DOHH2 (cell line): ENCODE measurements around the gene CFAP107.
"Not testable (repeated sequence)": the region's sequence is repeated elsewhere in the genome, so short reads cannot be mapped to it uniquely, and the experiment has no call there.

Experiments used
- H3F3A ChIP-seq: fragments of 200-600 bp; sonication (generic), shearing (Covaris generic); 2 replicates; pipeline ENCODE4 v1.6.0; 2016; ENCODE audit warnings: antibody characterized with exemption, mild to moderate bottlenecking; ENCODE audit not compliant: control insufficient read depth, insufficient read depth
- H3K27ac ChIP-seq: fragments of 200-600 bp; sonication (generic); 2 replicates; pipeline ENCODE4 v1.5.1; 2014; ENCODE audit warnings: low read depth, mild to moderate bottlenecking, low read length, moderate library complexity
- H3K27me3 ChIP-seq: fragments of 200-600 bp; sonication (generic); 2 replicates; pipeline ENCODE4 v1.6.1; 2014; ENCODE audit warnings: mild to moderate bottlenecking, low read length, mixed read lengths; ENCODE audit not compliant: control insufficient read depth
- H3K36me3 ChIP-seq: fragments of 200-600 bp; sonication (generic); 2 replicates; pipeline ENCODE4 v1.6.1; 2014; ENCODE audit warnings: mild to moderate bottlenecking, low read length, moderate library complexity, mixed read lengths; ENCODE audit not compliant: control insufficient read depth
- H3K4me1 ChIP-seq: fragments of 200-600 bp; sonication (generic); 2 replicates; pipeline ENCODE4 v1.6.1; 2014; ENCODE audit warnings: mild to moderate bottlenecking, low read length, mixed read lengths; ENCODE audit not compliant: control insufficient read depth
- H3K4me2 ChIP-seq: fragments of 200-600 bp; sonication (generic); 2 replicates; pipeline ENCODE4 v1.6.0; 2014; ENCODE audit warnings: mild to moderate bottlenecking, low read length, moderate library complexity
- H3K4me3 ChIP-seq: fragments of 200-600 bp; sonication (generic); 2 replicates; pipeline ENCODE4 v1.5.1; 2014; ENCODE audit warnings: mild to moderate bottlenecking, low read length, mixed read lengths
- H3K79me2 ChIP-seq: fragments of 200-600 bp; sonication (generic); 2 replicates; pipeline ENCODE4 v1.6.1; 2014; ENCODE audit warnings: mild to moderate bottlenecking, low read length, mixed read lengths; ENCODE audit not compliant: control insufficient read depth
- H3K9me2 ChIP-seq: fragments of 200-600 bp; sonication (generic); replicated peaks from 2 replicates; pipeline ENCODE4 v1.6.1; 2014; ENCODE audit warnings: mild to moderate bottlenecking, low read length, mixed read lengths; ENCODE audit not compliant: control insufficient read depth
- H3K9me3 ChIP-seq: fragments of 200-600 bp; sonication (generic); 2 replicates; pipeline ENCODE4 v1.6.1; 2014; ENCODE audit warnings: antibody characterized with exemption, low read length, mixed read lengths; ENCODE audit not compliant: control insufficient read depth, insufficient read depth
- H4K20me1 ChIP-seq: fragments of 200-600 bp; sonication (generic); 2 replicates; pipeline ENCODE4 v1.6.0; 2014; ENCODE audit warnings: low read depth, mild to moderate bottlenecking, antibody characterized with exemption, low read length, moderate library complexity; ENCODE audit not compliant: control insufficient read depth, insufficient read depth
- CTCF ChIP-seq: fragments of 200-600 bp; sonication (generic); IDR thresholded peaks from one replicate; pipeline ENCODE4 v1.5.1; 2014; ENCODE audit warnings: antibody characterized with exemption, mild to moderate bottlenecking, low read depth, low read length; ENCODE audit not compliant: poor library complexity, severe bottlenecking
- EZH2phosphoT487 ChIP-seq: fragments of 200-600 bp; sonication (generic); IDR thresholded peaks from 2 replicates; pipeline ENCODE4 v1.6.1; 2017; ENCODE audit warnings: borderline replicate concordance, mild to moderate bottlenecking, antibody characterized with exemption, low read length, moderate library complexity, mixed read lengths

Gene CFAP107

GRCh38 chr1:12730156-12730555, 15.8 kb upstream of the CFAP107 start:
- Histone ChIP-seq H3K27me3 (peaks cover 3% of the 10 kb centered on the region; the same call in 1 of the 2 replicates), H3K9me3 (no peaks in the 10 kb centered on the region), H3K4me3 (no peak overlapping the region), H4K20me1 (no peaks in the 10 kb centered on the region), H3K27ac (no peak overlapping the region), H3K4me1 (no peaks in the 10 kb centered on the region), H3K9me2 (no peaks in the 10 kb centered on the region), H3K79me2 (no peaks in the 10 kb centered on the region), H3K4me2 (no peak overlapping the region), H3F3A (no peaks in the 10 kb centered on the region), H3K36me3 (no peaks in the 10 kb centered on the region)
- no peak for TF ChIP-seq CTCF
- TF ChIP-seq EZH2phosphoT487: no peak

DNA sequence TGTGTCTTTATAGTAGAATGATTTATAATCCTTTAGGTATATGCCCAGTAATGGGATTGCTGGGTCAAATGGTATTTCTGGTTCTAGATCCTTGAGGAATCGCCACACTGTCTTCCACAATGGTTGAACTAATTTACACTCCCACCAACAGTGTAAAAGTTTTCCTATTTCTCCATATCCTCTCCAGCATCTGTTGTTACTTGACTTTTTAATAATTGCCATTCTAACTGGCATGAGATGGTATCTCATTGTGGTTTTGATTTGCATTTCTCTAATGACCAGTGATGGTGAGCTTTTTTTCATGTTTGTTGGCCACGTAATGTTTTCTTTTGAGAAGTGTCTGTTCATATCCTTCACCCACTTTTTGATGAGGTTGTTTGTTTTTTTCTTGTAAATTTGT, 14.9 kb upstream of the CFAP107 start:
- not testable (repeated sequence) for H3K9me2 ChIP-seq, H3K36me3 ChIP-seq, H3K4me2 ChIP-seq, H3K27ac ChIP-seq, H3K9me3 ChIP-seq, H3K79me2 ChIP-seq, H4K20me1 ChIP-seq, H3F3A ChIP-seq, H3K27me3 ChIP-seq, H3K4me3 ChIP-seq, H3K4me1 ChIP-seq

DNA sequence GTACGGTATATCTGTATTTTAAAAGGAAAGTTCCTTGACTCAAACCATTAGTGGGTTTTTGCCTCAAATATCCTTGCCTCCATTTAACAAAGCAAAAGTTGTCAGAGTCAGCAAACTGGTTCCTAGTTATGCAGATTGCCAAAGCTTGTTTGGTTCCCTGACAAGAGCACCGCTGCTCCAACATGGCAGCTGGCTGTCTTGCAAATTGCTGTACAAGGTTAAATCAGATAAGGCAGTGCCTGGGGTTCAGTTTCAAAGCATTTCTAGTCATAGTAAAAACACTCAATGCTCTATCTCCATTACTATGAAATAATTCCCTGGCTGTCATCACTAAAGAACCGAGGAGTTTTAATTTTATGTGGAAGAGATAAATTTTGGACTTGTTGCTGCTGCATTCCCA, 11.3 kb upstream of the CFAP107 start:
- Histone ChIP-seq H3K4me1 (no peaks in the 10 kb centered on the region), H3K9me3 (no peaks in the 10 kb centered on the region)

GRCh38 chr1:12738934-12739333, 7.1 kb upstream of the CFAP107 start:
- Histone ChIP-seq H3K27ac (no peak overlapping the region), H3K9me3 (no peaks in the 10 kb centered on the region), H4K20me1 (no peaks in the 10 kb centered on the region), H3K36me3 (no peaks in the 10 kb centered on the region), H3K9me2 (no peaks in the 10 kb centered on the region), H3F3A (no peaks in the 10 kb centered on the region), H3K4me2 (no peak overlapping the region), H3K27me3 (peaks cover 10% of the 10 kb centered on the region; the same call in 1 of the 2 replicates), H3K4me3 (no peak overlapping the region), H3K4me1 (no peaks in the 10 kb centered on the region), H3K79me2 (no peaks in the 10 kb centered on the region)
- TF ChIP-seq CTCF: no peak
- TF ChIP-seq EZH2phosphoT487: no peak

More for the DNA sequence above, 11.3 kb upstream of the CFAP107 start:
- Histone ChIP-seq H3K4me3 (no peak overlapping the region), H3K27ac (no peak overlapping the region), H3K4me2 (no peak overlapping the region), H3K27me3 (peaks cover 10% of the 10 kb centered on the region; the same call in 1 of the 2 replicates), H4K20me1 (no peaks in the 10 kb centered on the region), H3K9me2 (no peaks in the 10 kb centered on the region), H3F3A (no peaks in the 10 kb centered on the region), H3K79me2 (no peaks in the 10 kb centered on the region), H3K36me3 (no peaks in the 10 kb centered on the region)
- TF ChIP-seq CTCF (no peak), EZH2phosphoT487 (no peak)
